GM15510 (cell line): ENCODE measurements around the gene SPEM2.

Experiments used
- POLR2A ChIP-seq: IDR thresholded peaks from 3 replicates; pipeline ENCODE4 v1.6.1; 2011; ENCODE audit warnings: borderline replicate concordance; ENCODE audit not compliant: insufficient read length; ENCODE audit errors: extremely low read depth

SPEM2 gene

DNA sequence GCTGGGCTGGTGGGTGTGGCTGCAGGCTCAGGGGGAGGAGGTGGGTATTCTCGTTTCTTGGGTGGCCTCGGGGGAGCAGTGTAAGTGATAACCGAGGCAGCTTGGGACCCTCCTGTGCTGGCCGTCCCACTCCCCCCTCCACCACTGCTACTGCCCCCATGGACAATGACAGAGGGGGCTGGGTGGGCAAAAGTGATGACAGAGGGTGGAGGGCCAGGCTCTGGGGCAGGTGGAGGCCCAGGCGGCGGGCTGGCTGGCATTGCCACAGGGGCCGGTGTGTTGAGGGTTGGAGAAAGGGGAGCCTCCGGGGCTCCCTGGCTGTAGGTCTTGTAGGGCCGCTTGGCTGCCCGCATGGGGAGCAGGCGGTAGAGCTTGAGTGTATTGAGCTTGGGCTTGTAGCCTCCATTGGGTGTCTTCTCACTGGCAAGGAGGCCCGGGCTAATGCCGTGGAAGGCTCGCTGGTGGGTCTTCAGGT is 38.0 kb downstream of the SPEM2 start:
- TF ChIP-seq POLR2A, result no peak

DNA sequence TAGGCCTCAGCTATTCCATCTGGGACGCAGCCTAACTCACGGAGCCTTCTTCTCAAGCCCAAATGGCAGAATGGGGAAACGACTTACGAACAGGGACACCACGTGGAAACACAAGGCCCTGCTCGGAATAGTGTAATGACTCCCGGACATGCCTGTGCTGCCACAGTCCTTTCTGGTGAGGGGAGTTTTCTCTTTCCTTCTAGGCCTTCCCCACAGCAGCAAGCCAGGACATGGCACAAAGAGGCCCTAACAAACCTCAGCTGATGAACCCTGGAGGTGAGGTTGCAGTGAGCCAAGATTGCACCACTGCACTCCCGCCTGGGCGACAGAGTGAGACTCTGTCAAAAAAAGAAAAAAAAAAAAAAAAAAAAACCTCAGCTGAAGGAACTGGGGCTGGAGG is 38.7 kb downstream of the SPEM2 start:
- TF ChIP-seq POLR2A, result no peak

DNA sequence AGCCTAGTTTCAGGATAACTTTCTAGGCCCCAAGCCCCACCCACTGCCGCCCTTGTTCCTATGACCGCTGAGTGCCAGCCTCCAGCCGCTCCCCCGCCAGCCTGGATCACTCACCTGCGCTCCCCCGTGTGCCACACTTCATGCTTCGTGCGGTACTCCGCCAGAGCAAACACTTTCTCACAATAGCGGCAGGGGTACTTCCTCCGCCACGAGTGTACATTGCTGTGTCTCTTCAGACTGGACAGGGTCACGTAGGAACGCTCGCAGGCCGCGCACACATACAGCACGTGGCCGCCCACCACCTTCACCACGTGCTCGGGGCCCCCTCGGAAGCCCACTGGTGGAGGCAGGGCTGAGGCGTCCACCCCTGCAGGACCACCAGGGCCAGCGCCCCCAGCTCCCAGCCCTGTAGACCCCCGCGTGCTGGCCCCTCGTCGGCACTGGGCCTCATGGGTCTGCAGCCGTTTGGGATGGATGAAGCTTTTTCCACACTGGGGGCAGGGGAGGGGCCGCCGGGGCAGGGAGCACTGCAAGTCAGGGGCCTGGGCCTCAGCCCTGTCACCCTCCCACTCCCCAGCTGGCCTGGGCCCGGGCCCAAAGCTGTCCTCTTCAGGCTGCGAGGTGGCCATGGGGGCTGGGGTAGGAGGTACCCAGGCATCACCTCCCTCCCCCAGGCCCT is 40.3 kb downstream of the SPEM2 start:
- TF ChIP-seq POLR2A, result no peak

DNA sequence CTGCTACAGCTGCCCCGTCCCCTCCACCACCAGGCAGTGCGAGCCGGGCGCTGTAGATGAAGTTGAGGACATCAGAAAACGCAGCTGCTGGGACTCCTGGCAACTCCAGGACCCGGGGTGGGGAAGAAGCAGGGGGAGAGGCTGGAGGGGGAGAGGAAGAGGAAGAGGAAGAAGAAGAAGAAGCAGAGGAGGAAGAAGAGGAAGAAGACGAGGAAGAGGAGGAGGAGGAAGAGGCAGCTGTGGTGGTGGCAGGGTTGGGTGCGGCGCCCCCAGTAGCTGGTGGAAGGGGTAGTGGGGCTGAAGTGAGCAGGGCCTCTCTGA is 40.9 kb downstream of the SPEM2 start:
- no peak for TF ChIP-seq POLR2A

DNA sequence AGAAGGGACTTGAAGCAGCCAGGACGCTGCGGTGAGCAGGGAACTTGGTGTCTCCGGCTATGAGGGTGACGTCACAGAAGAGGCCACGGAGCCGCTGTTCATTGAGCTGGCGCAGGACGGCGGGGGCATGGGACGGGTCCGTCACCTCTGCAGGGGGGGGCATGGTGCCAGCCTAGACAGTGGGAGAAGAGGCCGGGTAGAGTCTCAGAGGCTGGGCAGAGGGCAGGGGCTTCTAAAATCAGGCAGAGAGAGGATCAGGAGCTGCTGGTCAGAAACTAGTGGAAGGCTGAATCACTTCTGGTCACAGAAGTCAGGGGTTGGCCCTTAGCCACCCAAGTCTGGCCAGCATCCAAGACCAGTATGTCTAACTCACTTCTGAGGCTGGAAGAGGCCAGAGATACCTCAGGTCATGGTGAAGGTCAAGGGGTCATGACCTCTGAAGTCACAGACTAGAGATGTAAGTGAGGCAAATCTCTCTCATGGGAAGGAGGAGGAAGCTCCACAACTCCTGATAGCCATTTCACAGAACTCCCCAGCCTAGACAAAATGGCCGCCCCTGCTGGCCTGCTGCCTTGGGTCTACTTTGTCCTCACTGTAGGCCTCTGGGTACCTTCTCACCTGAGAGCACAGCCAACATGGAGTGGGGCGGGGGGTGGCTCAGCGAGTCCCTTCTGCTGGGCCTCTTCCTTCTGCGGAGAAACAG is 41.4 kb downstream of the SPEM2 start:
- TF ChIP-seq POLR2A, result no peak

DNA sequence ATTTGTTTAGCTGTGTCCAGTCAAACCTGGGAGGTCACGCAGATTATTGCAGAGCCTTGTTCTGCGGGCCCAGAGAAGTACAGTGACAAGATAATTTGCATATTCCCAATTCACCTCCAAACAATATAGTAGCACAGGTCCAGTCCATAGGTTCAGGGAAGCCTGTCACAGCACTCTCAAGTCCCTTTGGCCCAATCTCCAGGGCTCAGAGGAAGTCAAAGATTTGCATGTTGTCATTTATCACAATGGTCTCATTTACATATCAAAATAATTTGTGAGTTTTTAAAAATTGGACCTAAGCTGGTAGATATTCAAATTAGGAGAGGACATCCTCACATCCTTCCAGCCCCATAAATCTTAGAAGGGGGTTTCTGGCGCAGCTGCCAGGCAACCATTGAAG is 42.1 kb downstream of the SPEM2 start:
- no peak for TF ChIP-seq POLR2A

DNA sequence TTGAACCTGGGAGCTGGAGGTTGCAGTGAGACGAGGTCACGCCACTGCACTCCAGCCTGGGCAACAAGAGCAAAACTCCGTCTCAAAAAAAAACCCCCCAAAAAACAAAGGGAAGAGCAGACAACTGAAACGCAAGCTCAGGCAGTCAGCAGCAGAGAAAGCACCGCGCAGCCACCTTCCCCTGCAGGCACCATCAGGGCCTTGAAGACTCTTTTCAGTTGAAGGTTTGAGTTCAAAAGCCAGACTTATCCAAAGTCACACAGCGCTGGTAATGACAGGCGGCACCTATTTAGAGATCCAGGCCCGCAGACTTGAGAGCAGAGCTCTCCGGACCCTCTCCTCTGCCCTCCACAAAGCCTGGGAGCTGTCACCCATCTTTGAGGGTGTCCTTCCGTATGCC is 42.9 kb downstream of the SPEM2 start:
- TF ChIP-seq POLR2A, result no peak

DNA sequence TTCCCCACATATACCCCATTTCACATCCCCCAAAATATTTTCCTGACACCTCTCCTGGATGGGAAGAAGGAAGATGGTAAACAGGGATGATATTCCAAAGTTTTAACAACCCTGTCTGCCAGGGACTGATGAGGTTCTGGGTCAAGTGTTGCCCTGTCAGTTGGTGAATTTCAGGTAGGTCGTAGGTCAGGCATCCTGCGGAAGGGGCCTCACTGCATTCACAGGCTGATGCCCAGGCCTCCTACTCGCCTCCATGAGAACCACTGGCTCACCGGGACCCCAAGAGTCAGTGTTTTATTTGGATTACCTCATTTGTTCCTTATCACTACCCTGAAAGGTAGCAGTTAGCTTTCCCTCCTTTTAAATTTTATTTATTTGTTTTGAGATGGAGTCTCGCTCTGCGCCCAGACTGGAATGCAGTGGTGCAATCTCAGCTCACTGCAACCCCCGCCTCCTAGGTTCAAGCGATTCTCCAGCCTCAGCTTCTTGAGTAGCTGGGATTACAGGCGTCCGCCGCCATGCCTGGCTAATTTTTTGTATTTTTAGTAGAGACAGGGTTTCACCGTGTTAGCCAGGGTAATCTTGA is 43.5 kb downstream of the SPEM2 start:
- TF ChIP-seq POLR2A, result no peak

DNA sequence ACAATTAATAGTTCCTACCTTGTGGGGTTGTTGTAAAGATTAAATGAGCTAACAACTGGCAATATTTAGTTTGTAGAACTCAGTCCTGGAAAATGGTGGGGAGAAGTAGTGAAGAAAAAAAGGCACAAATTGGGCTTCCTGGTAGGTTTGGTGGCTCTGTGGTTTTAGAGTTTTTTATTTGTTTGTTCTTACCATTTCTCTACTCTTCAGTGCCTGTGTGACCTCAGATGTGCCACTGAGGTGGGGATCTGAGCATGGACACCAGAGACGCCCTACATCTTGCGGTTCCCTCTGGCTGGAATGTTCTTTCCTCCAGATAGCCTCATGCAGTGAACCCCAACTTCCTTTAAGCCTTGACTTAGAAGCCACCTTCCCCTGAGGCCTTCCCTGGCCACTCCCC is 46.3 kb downstream of the SPEM2 start:
- TF ChIP-seq POLR2A, result no peak

DNA sequence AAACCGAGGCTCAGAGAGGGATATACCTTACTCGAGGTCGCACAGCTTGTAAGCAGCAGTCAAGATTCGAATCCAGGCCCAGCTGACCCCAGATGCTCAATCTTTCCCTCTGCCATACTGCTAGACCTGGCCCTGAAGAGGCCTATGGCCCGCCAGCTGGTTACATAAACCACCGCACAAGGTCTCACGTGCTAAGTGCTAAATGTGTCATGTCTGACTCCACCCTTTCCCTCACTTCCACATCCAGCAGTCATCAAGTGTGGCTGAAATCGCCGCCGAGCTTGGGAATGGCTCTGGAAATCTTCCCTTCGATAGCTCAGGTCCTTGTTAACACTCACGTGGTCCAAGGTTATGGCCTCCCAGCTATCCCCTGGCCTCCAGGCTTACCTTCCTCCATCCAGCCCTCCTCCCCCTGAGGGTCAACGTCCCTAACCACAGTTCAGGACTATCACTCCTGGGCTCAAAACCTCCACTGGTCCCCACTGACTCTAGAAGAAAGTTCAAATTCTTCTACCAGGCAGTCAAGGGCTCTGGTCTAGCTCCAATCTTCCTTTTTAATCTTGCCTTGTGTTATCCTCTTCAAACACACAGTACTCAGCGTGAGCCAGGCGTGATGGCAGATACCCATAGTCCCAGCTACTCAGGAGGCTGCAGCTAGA is 50.5 kb downstream of the SPEM2 start:
- TF ChIP-seq POLR2A, result no peak

DNA sequence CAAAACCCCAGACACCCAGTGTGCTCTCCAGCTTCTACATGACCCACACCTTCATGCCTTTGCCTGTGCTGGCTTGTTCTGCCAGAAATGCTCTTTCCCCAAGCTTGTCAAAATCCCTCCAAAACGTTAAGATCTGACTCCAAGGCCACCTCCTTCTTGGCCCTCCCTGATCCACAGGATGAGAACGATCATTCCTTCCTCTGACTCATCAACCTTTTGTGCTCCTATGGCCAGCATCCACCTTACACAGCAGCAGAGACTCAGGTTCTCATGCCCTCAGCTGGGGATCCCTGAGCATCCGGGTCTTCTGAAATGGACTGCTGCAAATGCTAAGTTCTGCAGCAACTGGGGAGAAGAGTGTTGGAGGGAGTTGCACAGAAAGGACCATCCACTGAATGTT is 51.1 kb downstream of the SPEM2 start:
- TF ChIP-seq POLR2A, result no peak

DNA sequence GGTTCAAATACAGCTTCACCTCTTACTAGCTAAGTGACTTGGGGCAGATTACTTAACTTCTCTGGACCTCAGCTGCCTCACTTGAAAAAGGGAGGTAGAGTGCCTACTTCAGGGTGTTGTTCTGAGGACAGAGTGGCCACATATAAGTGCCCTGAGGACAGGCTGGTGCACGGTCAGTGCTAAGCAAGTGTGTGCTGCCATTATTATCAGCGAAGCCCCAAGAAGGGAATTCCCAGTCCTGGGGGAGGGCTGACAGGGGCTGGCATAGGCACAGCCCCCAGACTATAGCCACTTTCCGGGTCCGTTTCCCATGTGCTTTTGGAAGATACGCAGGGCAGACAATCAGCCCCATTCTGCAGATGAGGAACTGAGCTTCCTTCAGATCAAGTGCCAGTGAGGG is 51.5 kb downstream of the SPEM2 start:
- no peak for TF ChIP-seq POLR2A
